Right cardiac atrium (tissue), 5 donors: ENCODE data around the gene MAST3. TPM values are rescaled to one million over a fixed set of nuclear protein-coding genes. Genes with fewer than 3 reads are reported as not detected.
"Not testable (repeated sequence)": the region's sequence is repeated elsewhere in the genome, so short reads cannot be mapped to it uniquely, and the experiment has no call there.

Experiments used
- ATAC-seq, 2 donors: fragments of 200-7000 bp; cut with Tn5 transposase; one replicate each; pipeline versions ENCODE4 v1.8.0 to v1.9.1; 2020; ENCODE audit warnings: moderate library complexity in 2 of 2, mild to moderate bottlenecking in 1 of 2
- DNase-seq, 3 donors: peaks; one replicate each; pipeline ENCODE4 v3.0.0-alpha.2; 2020
- H3K27ac ChIP-seq: one replicate; pipeline ENCODE4 v1.5.1; 2013; ENCODE audit warnings: mild to moderate bottlenecking, low read length, control low read depth, moderate library complexity
- H3K27me3 ChIP-seq: one replicate; pipeline ENCODE4 v1.6.1; 2013; ENCODE audit not compliant: control insufficient read depth, insufficient read depth
- H3K4me1 ChIP-seq: one replicate; pipeline ENCODE4 v1.6.1; 2013; ENCODE audit warnings: low read length; ENCODE audit not compliant: control insufficient read depth, insufficient read depth
- H3K4me3 ChIP-seq: one replicate; pipeline ENCODE4 v1.5.1; 2013; ENCODE audit warnings: low read length, control low read depth
- H3K9me3 ChIP-seq: one replicate; pipeline ENCODE4 v1.6.1; 2013; ENCODE audit warnings: low read length; ENCODE audit not compliant: control insufficient read depth
- WGBS: extraction: QIAGEN DNeasy Blood & Tissue Kit; methylation state at CpG from one replicate; pipeline ENCODE4 v1.1.7; 2013; 5-methylcytosine and 5-hydroxymethylcytosine counted together
- intact Hi-C, 4 donors: fragments of 100-400 bp; cut with DNase I; formaldehyde crosslinking; loops; one replicate each; pipeline versions ENCODE4 v1.11.0 to v1.14.0; 2022 to 2023
- polyA plus RNA-seq: library from polyadenylated mRNA; stranded (reverse); fragments of 200-250 nt; gene quantifications from one replicate; pipeline ENCODE4 v1.2.3, GENCODE V29; 2013
- total RNA-seq, 4 donors: library from RNA; stranded (reverse); fragmentation: NEBNext Ultra II Directional; extraction: Animal tissue kit (Norgen Biotek cat#: 25700); gene quantifications; one replicate each; pipeline ENCODE4 v1.2.1, GENCODE V29; 2021
- donor health status: healthy with polysubstance abuse.
- donor health status: DM: no; HTN: yes; CAD: no.
- donor health status: DM: no; HTN: no; CAD: no.
- donor health status: DM: no; HTN: yes; CAD: no; lungs with severe emphysema.
- donor health status: DM: yes; HTN: yes; CAD: no.

Gene MAST3
- total and polyA plus RNA-seq, 5 donors: 2.6 to 6.9 (median 6.5) TPM

GRCh38 chr19:18086590-18087138, 10.9 kb upstream of the MAST3 start, which contains the start of gene IL12RB1:
Gene IL12RB1 (minus strand): TSS chr19:18086934. CDS start chr19:18086823, 111 bp downstream.
- Histone ChIP-seq H3K4me3 (peak within 1 kb of the TSS; percentile 9), H3K27me3 (no peaks in the 10 kb centered on the region), H3K27ac (no peak within 1 kb of the TSS), H3K9me3 (no peaks in the 10 kb centered on the region), H3K4me1 (no peaks in the 10 kb centered on the region)
- 39% methylated on average over 12 of the region's 12 CpGs for WGBS
- intact Hi-C loops: no loop called here
- peak in 1 of 3 donors; percentile 53 for DNase-seq
- ATAC-seq: peak; percentile 23 to 28

- H3K4me3 ChIP-seq, H3K4me1 ChIP-seq, H3K27me3 ChIP-seq, H3K27ac ChIP-seq, H3K9me3 ChIP-seq, intact Hi-C loops: not testable (repeated sequence)
- WGBS: 66% methylated on average over 11 of the region's 11 CpGs
- DNase-seq (peak in 2 of 3 donors; percentile 50 to 71), ATAC-seq (peak; percentile 39 to 42)
These were observed 8.5 kb upstream of the MAST3 start for GRCh38 chr19:18089096-18089541.

- Histone ChIP-seq H3K4me3 (no peak overlapping the region), H3K27me3 (no peaks in the 10 kb centered on the region), H3K4me1 (no peaks in the 10 kb centered on the region), H3K27ac (no peak overlapping the region), H3K9me3 (no peaks in the 10 kb centered on the region)
- ATAC-seq (peak; percentile 10 to 25), DNase-seq (no peak)
- intact Hi-C loops: no loop called here
- WGBS: 72% methylated on average over 5 of the region's 5 CpGs
These were observed 7.9 kb upstream of the MAST3 start for GRCh38 chr19:18089726-18090125.

GRCh38 chr19:18090545-18091216, 6.9 kb upstream of the MAST3 start:
- H3K4me1 ChIP-seq: no peaks in the 10 kb centered on the region
- no peaks in the 10 kb centered on the region for H3K27me3 ChIP-seq
- no peak for DNase-seq
- H3K9me3 ChIP-seq: no peaks in the 10 kb centered on the region
- no peak overlapping the region for H3K27ac ChIP-seq
- no peak overlapping the region for H3K4me3 ChIP-seq
- ATAC-seq: peak in 1 of 2 donors; percentile 39
- 66% methylated on average over 12 of the region's 12 CpGs for WGBS
- intact Hi-C loops: no loop called here

DNA sequence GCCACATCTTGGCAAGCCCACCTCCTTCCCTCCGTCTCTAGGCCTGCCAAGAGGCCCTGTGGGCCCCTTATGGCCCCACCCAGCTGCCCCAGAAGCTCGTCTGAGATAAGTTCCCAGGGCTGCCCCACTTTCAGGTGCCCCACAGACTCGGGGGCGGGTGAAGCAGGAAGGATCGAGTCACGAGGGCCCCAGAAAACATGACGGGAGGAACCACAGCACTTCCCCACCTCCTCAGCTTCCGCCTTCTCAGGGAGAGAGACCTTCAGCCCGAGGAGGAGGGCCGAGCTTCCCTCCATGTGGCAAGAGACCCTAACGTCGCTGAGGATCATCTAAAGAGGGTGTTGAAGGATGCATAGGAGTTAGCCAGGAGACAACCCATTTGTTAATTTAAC, 6.4 kb upstream of the MAST3 start:
- Histone ChIP-seq H3K27me3 (no peaks in the 10 kb centered on the region), H3K27ac (no peak overlapping the region), H3K4me3 (no peak overlapping the region), H3K4me1 (no peaks in the 10 kb centered on the region), H3K9me3 (no peaks in the 10 kb centered on the region)
- intact Hi-C loops: no loop called here
- ATAC-seq (peak in 1 of 2 donors; percentile 59), DNase-seq (peak; percentile 49 to 74 (median 74))
- WGBS: 48% methylated on average over 12 of the region's 12 CpGs

GRCh38 chr19:18093439-18094161, 4.0 kb upstream of the MAST3 start:
- 75% methylated on average over 6 of the region's 6 CpGs for WGBS
- H3K9me3 ChIP-seq: no peaks in the 10 kb centered on the region
- no peak for DNase-seq
- intact Hi-C loops: no loop called here
- H3K27ac ChIP-seq: no peak overlapping the region
- peaks cover 5% of the 10 kb centered on the region for H3K4me1 ChIP-seq
- ATAC-seq: peak in 1 of 2 donors; percentile 17
- no peaks in the 10 kb centered on the region for H3K27me3 ChIP-seq
- H3K4me3 ChIP-seq: no peak overlapping the region

DNA sequence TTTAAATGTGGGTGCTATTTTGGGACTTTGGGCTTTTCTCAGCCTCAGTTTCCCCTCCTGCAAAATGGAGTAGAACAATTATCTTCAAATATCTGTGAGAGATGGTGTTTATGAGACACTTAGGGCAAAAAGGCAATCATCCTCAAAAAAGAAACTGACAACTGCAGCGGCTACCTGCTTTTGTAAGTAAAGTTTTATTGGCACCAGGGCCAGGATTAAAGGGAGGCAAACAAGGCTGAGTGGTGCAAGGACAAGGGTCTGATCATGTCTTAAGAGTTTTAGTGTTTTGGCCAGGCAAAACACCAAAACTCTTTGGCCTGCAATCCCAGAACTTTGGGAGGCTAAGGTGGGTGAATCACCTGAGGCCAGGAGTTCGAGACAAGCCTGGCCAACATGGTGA, 1.3 kb upstream of the MAST3 start:
- DNase-seq: no peak
- no peak for ATAC-seq
- Histone ChIP-seq H3K27ac (no peak overlapping the region), H3K4me1 (peaks cover 5% of the 10 kb centered on the region), H3K27me3 (no peaks in the 10 kb centered on the region), H3K4me3 (no peak overlapping the region), H3K9me3 (no peaks in the 10 kb centered on the region)
- intact Hi-C loops: no loop called here
- 98% methylated on average over 2 of the region's 2 CpGs for WGBS

DNA sequence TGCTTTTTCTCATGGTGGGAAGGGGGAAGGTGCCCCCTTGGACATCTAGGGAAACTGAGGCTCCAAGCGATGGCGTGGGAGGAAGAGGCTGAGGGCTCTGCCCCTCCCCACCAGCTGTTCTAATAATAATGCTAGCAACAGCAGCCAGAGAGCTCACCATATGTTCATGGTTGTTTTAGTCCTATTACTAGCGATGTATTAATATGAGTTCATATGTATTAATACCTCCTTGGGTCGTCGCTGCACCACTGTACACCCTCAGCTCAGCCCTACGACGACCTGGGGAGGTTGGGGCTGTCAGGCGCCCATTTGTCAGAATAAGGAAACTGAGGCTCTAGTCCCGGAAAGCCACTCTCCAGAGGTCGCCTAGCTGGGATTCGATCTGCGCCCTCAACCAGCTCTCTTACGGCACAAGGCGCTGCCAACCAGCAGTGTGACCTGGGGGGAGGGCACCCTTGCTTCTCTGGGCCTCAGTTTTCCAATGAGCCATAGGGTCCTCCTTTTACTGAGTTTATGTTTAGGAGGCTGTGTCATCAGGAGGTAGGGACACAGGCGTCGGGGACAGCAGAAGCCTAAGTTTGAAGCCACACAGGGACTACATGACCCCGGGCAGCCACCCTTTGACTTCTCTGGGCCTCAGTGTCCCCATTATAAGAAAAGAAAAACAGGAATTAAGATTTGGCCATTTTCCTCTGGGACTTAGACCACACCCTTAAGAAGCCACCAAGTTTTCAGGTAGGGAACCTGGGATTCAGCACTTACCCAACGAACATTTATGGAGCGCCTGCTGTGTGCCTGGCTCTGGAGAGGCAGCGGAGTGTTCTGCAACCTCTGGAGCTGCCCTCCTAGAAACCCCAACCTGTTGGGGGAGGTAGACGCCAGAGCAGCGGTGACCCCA, 664 bp downstream of the MAST3 start:
- no peak for DNase-seq
- Histone ChIP-seq H3K9me3 (no peaks in the 10 kb centered on the region), H3K4me3 (peak overlapping the region; percentile 60), H3K4me1 (peaks cover 5% of the 10 kb centered on the region), H3K27ac (no peak overlapping the region), H3K27me3 (no peaks in the 10 kb centered on the region)
- intact Hi-C loops: no loop called here
- ATAC-seq: no peak
- WGBS: 37% methylated on average over 22 of the region's 22 CpGs

DNA sequence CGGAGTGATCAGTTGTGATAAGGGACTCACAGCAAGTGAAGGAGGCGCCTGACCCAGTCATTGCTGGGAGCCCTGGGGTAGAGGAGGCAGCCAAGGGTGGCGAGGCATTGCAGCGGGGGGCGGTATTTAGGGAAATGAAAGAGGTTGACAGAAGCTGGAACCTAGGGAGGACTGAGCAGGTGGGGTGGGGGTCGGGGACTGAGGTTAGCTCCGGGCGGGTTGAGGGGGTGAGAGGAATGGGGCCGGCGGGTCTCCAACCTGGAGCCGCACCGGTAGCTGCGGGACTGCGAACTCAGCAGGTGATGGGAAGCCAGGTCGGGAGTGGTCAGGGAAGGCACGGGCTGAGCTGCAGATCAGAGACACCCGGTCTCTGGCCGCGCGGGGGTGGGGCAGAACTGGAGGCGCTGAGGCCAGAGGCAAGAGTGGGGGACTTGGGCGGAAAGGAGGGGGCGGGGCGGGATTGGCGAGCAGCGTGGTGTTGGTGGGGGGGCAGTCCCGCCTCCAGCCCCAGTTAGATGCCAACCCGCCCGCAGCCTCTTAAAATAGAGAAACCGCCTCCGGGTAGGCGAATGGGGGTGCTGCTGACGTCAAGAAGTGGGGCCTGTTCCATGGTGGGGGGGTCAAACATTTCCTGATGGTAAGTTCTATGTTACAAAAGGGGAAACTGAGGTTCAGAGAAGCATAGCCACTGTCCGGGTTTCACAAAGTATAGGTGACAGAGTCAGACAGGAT, 1.5 kb downstream of the MAST3 start:
- Histone ChIP-seq H3K27ac (no peak overlapping the region), H3K4me1 (peaks cover 5% of the 10 kb centered on the region), H3K9me3 (no peaks in the 10 kb centered on the region), H3K27me3 (no peaks in the 10 kb centered on the region), H3K4me3 (no peak overlapping the region)
- DNase-seq (peak in 1 of 3 donors; percentile 57), ATAC-seq (no peak)
- intact Hi-C loops: no loop called here
- WGBS: 9% methylated on average over 34 of the region's 34 CpGs

GRCh38 chr19:18099623-18099995, 2.0 kb downstream of the MAST3 start:
- H3K4me1 ChIP-seq: peaks cover 6% of the 10 kb centered on the region
- H3K4me3 ChIP-seq: no peak overlapping the region
- H3K9me3 ChIP-seq: no peaks in the 10 kb centered on the region
- no peak for DNase-seq
- H3K27ac ChIP-seq: no peak overlapping the region
- H3K27me3 ChIP-seq: no peaks in the 10 kb centered on the region
- intact Hi-C loops: no loop called here
- 77% methylated on average over 8 of the region's 8 CpGs for WGBS
- ATAC-seq: no peak
